GM18499 (cell line): ENCODE results near the gene MYO18B.

ENCODE experiments used
- ATAC-seq: cut with Tn5 transposase; IDR thresholded peaks from one replicate; pipeline ENCODE4 v1.9.1; 2021; ENCODE audit warnings: moderate number of reproducible peaks; ENCODE audit not compliant: insufficient read depth, unreplicated experiment

MYO18B gene

DNA sequence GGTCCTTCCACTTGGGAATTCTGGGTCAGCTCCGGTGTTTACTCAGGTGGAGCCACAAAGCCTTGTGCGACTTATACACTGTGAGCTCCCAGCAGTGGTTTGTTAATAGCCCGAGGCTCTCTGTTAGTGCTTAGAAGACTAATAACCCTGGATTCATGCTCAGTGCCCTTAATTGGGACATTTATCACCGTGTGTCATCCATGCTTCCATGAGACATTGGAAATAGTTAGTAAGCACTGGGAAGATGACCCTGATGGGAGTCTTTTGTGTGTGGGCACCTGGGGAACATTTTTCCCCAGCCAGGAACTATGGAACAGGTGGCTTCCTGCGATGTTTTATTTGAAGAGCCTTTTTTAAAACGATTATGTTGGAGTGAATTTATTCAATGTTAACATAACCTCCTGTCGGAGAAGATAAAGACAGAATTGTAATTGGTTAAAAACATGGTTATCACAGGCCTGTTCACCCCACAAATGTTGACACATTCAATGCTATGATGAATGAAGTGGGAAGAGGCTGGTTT is 188.9 kb downstream of the MYO18B start:
- no peak for ATAC-seq

DNA sequence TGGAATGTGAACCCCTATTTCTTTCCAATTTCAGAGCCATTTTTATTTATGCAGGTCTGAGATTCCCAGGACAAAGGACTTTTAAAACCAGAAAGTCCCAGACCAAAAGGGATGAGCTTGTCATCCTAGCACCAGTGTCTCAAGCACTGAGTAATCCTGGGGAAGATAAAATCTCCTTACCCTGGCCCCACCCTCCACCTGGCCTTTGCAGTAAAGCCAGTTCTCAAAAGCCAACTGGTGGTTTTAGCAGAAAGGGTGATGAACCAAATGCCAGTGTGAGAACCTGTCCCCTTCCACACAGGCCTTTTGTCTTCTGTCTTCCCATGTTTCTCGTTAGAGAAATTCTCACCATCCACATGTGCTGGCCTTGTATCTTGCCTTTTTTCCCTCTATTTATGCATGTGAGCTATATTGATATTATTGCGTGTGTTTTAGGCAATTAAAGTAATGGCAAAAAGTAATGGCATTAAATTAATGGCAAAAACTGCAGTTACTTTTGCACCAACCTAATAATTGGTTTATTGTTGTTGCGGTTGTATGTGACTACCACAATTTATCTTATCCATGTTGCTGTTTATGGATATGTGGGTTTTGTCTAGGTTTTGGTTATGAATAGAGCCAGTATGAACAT is 191.3 kb downstream of the MYO18B start:
- ATAC-seq: no peak

DNA sequence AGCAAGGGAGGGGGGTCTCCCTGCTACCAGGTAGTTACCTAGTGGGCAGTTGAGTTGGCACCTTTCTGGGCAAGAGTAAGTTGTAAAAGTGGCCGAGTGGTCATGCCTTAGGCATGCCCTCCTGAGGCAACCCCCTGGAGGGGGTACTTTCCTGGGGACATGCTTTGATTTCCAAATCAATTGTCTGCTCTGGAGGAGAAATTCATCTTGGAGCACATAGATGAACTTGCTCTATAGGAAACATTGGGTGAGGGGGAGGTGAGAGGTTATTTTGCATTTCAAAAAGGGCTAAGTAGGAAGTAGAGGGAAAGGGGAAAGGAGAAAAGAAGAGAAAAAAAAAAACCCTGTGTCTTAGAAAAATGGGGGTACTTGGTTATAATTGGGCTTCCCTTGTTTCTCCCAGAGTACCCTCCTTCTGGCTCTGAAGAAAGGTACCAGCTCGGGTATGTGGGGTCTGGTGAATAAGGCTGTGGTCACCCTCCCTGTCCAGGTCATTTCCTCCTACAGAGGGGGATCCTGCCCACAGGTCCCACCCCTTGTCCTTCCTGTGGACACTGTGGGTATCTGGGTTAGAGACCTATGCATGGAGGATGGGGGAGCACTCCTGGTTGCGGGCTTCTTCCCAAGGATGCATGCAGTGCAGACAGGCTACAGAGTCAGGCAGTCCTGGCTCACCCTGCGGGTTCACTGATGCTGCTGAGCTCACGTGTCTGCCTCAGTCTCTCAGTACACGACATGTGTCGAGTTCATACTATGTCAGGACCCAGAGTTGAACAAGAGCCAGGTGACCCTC is 193.5 kb downstream of the MYO18B start:
- ATAC-seq: no peak

DNA sequence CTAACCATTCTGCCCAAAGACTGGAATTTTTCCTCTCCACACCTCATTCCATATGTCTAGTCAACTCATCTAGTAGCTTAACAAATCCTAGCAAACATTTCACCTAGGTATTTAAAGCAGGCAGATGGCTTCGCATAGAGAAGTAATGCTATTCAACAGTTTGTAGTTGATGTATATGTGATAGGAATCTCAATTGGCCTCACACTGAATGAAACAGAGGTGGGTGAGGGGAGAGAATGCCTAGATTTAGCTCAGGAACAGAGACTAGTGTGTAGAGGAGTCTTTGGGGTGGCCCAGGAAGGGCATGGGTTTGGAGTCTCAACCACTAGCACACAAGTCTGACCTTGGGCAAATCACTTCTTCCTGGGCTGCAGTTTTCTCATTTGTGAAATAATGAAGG is 196.2 kb downstream of the MYO18B start:
- ATAC-seq: no peak

DNA sequence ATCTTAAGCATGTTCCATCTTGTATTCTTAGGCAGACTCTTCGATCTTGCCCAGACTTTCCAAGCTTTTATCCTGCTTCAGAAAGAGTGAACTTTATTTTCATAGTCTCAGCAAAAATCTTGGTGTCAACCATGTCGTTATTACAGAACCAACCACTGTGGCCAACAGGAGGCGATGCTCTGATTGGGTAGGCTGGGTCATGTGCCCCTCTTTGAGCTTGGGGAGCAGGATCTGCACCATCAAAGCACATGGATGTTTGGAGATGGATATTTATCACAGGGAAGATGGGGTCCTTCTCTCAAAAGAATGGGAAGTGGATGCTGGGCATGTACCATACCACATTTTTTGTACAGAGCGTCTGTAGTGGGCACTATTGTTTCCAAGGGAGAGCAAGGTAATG is 197.4 kb downstream of the MYO18B start:
- ATAC-seq: no peak

DNA sequence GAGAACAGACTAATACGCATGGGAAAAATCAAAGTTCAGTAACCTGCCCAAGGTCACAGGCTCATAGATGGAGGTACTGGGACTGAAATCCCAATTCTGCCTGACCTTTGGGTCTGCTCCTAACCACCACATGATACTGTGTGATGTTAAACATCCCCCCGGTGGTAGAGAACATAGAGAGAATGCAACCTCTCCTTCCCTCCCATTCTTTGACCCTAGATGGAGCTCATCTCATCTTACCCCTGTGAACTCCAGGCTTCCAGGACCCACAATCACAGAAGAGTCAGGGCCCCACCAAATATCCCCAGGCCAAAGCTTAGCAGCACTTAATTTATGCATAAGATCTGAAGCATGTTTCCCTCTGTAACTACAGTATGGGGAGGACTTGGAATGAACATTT is 198.5 kb downstream of the MYO18B start:
- no peak for ATAC-seq

DNA sequence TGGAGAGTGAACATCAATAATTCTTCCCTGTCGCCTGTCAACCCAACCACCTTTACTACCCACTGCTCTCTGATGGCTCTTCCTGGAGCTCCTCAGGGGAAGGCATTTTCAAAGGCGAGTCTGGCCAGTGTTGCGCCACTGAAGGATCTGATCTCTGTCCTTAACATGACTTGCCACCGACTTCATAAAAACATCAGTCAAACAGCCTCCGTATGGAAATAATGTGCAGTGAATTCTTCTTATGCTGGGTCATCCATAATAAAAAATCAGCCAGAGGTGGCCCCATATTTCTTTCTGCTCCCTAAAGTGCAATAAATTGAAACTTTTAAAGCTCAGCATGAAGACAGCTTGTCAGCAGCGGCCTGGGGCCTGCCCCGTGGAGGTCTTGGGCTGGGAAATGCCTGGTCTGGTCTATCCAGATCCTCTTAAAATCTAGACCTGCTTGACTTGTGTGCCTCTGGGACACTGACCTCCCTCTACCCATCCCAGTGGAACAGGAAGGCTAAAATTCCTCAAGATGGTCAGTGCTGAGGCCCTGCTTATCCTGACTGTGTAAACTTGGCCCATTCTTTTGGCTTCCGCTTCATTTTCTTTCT is 199.5 kb downstream of the MYO18B start:
- ATAC-seq: no peak

DNA sequence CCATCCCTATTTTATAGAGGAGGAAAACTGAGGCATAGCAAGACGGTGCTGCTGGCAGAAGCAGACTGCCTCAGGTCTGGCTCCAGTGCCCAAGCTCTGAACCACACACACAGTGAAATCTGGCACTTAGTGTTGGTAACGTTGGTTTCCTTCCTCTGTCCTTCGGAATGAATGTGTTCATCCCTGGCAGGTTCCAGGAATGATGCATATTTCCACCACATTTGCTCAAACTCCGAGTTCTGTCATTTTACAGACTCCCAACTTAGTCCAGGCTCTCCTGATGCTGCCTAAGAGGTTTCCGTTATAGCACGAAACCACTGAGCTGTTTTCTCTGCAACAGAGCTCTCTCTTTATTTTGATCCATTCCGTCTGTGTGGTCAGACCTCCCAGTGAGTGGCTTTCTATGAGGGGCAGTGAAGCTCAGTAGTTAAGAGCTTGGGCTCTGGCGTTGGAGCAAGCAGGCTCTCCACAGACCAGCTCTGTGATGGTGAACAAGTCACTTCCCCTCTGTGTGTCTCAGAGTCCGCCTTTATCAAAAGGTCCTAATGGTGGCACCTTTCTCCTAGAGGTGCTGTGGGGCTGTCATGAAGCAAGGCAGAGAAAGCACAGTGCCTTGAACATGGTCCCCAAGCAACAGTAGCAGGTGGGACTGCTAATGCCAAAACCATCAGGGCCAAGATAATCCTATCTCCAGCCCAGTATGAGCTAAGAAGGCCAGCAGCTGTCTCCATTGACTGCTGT is 200.3 kb downstream of the MYO18B start:
- ATAC-seq: no peak

DNA sequence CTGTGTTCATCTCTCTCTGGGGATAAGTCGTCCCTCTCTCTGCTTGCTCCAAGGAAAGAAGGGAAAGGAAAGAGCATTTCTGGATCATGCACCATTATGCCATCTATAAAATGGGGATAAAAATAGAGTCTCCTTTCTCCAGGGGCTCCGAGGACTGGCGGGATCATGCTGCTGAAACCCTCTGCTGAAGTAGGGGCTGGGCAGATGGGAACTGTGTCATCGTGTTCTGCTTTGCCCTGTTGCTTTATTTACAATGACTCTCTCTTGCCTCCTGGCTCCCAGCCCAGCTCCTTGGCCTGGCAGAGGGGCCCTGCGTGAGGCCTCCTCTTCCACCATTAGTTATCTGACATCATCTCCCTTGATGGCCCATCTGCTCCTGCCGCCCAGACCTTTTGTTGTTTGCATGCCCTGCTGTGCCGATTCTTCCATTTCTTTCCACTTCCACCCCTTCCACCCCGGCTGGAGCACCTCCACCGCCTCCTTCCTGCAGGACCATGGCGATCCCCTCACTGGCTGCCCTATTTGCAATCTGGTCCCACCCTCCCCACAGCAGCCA is 200.9 kb downstream of the MYO18B start:
- no peak for ATAC-seq

DNA sequence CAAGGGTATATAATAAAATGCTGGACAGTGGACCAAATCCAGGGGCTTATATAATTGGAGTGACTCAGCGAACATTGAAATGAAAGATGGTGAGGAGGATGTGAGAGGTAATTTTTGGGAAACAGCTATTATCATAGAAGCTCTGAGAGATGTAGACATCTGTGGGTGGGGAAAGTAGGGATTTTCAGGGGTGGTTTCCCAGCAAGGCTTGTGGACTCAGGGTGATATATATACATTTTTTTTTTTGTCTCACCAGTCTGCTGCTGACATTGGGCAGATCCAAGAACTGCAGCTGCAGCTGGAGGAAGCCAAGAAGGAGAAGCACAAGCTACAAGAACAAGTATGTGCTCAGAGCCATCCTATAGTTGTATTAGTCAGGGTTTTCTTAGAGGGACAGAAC is 208.1 kb downstream of the MYO18B start:
- no peak for ATAC-seq

DNA sequence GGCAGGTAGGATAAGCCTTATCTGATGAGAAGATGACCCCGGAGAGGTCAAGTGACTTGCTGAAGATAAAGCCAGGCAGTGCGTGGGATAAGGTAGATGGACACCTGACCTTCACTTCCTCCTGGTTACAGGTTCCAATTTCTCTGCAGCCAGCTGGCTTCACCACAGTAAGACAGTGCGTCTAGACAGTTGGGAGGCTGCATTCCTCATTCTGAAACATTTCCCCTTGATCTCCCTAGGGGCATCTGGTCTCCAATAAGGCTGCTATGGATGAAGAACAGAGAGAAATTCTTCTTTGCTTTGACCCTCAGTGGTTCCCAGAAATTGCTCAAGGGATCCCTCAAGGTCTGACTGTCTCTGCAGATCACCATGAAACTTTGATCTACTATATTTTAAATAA is 211.3 kb downstream of the MYO18B start:
- no peak for ATAC-seq

DNA sequence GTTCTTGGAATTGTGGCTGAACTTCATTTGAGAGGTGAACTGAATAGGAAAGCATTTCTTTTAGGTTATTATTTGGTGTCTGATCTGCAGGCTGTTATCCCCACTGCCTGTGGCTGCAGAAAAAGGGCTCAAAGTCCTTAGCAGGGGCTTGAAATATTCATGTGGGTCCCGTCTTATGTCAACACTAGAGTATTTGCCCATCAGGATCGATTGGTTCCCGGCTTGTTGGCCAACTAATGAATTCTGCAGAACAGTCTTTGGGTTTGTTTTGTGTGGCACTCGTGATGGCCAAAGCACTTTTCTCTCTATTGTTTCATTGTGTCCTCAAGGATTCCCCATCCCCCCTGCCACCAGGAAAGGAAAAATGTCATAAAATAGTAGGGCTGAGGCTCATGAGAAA is 211.9 kb downstream of the MYO18B start:
- ATAC-seq: no peak

DNA sequence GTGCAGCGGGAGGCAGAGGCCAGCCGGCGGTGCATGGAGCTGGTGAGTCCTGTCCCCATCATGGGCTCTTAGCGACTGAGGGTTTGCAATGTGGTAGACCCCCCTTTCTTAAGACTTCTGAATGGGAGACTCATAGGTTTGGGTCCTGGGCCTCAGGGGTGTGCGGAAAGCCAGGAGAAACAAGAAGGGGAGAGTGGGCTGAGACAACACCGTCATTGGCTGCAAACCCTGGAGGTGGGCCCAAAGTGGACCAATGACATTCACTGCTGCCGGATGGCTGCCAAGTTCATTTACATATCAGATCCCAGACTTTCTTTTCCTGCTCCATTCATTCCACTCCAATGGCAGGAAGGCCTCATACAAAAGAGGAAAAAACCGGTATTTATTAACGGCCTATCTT is 213.3 kb downstream of the MYO18B start:
- ATAC-seq: no peak

DNA sequence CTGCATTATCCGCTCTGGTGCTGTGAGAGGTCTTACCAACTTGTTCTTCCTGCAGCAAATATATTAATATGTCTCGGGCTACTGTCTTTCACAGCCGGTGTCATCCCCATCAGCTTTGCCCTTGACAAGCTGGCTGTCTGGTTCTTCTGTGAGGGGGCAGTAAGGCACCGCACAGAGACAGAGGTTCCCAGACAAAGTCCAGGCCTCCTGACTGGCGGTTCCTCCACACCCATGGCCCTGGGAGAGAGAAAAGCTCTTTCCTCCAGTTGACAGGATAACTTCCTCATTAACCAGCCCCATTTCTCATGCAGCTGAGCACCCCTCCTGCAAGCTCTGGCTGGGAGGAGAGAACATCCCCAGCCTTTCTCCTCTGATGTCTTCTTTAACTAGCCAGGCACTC is 214.8 kb downstream of the MYO18B start:
- ATAC-seq: no peak

DNA sequence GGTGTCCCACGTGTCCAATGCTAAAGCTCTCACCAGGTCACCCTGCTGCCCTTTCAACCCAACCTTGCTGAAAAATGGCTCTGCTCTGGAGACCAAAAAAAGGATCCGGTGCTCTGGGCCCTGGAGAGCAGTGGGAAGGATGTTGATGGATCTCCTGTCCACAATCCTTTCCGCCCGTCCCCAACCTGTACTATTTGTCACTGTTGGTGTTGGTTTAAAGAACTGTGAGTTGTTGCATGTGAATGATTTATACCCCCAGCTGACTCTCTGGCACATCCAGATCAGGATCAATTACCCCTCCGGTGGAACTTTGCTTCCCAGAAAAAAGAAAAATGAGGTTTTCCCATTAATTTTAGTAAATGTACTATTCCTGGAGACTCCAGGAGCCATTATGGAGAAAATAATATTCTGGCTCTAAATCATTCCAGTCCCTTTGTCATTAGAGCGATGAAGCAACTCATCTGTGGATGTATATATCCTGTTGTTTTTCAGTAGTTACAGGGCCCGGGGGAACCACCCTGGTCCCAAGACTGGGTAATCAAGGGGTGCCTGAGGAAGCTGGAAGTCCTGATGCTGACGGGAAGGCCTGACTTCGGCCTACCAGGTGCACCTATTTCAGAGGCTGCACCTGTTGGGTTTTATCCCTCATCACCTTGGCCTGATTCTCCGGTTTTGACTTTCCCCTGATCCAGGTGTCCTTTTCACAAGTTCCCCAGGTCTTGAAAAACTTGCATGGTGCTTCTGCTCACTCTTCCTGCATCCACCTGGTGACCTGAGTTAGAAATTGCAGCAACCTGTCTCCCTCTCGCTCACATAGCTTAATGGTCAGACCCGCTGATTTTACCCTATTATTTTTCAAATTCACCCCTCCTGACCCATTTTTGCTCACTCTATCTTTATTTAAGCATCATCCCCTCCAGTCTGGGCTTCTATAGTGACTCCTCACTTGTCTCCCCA is 218.1 kb downstream of the MYO18B start:
- no peak for ATAC-seq

DNA sequence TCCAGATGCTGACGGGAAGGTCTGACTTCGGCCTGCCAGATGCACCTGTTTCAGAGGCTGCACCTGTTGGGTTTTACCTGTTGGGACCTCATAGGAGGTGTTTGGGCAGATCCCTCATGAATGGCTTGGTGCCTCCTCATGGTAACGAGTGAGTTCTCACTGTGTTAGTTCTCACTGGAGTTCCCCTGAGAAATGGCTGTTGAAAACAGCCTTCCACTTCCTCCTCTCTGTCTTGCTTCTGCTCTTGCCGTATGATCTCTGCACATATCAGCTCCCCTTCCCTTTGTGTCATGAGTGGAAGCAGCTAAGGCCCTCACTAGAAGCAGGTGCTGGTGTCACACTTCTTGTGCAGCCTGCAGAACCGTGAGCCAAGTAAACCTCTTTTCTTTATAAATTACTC is 219.7 kb downstream of the MYO18B start:
- no peak for ATAC-seq

DNA sequence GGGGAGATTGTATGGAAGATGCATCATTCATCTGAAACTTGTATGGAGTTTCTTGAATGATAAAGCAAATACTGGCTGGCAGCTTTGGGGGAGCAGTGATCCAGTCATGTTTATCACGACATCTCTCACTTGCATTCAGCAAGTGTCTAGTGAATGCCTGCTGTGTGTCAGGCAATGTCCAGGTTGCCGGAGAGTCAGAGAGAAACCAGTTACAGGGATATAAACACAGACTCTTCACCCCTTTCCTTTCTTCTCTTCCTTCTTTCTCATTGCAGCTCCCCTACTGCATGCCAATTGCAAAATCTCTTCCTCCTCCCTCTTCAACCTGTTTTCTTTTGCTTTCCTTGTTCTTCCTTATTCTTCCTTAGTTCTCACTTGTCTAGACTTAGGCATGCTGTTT is 220.7 kb downstream of the MYO18B start:
- no peak for ATAC-seq

DNA sequence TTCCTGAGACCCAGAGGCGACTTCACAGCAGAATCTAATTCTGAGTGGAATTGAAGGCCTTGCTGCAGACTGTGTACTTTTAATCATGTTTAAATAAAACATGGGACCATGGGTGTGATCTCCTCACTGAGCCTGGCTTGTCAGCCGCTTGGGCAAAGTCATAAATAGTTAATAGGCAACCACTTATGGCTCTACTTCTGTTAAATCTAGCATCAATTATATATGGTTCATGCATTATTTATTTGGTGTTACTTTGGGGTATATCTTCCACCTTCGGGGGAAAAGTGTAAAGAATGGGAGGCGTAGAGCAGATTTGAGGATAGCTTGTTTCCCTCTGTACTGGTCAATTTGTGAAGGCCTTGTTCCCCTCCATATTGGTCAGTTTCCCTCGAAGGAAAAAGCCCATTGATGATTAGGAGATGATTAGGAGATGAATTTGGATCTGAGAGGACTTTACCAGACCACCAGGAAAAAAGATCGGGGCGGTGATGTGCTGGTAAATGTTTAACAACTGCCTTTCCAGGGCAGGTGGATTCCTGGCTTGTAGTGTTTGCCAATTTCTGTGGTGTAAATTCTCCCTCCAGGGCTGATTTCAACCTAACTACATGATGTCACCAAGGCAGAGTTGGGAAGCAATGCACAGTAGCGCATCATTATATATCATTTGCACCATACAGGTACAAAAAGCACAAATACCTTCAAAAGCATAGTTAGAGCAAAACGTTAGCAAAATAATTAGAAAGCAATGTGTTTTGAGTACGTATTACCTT is 223.2 kb downstream of the MYO18B start:
- no peak for ATAC-seq

DNA sequence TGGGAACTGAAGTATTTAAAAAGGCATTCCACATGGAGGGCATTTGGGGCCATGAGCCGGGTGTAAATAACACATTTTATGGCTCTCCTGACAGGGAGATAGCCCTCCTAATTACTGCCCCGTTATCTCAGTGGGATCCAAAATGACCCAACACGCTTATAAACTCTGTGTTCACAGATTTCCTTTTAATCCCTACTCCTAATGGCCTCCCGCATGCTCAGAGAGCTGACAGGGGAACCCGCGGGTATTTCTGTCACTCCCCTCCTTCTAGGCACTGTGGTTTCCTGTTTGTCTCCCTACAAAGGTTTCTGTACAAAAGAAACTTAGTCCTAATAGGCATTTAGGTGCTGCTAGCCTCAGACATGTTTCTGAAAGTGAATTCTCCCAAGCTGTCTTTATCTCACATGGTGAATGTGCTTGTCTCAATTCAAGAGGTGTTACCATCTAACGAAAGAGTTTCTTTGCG is 224.5 kb downstream of the MYO18B start:
- ATAC-seq: no peak
